ENCODE results near the gene DNHD1. TPM values are rescaled to one million over a fixed set of nuclear protein-coding genes. Genes with fewer than 3 reads are reported as not detected.
A peak's percentile ranks its signal among the peaks of the same experiment; 100 is the strongest.

DNHD1 gene
- total and polyA plus RNA-seq, 2 of the 13 experiments (the other 11 are each of a cell fraction or from before 2014, with no cell fraction given) = 2.7 to 9.3 TPM

DNA sequence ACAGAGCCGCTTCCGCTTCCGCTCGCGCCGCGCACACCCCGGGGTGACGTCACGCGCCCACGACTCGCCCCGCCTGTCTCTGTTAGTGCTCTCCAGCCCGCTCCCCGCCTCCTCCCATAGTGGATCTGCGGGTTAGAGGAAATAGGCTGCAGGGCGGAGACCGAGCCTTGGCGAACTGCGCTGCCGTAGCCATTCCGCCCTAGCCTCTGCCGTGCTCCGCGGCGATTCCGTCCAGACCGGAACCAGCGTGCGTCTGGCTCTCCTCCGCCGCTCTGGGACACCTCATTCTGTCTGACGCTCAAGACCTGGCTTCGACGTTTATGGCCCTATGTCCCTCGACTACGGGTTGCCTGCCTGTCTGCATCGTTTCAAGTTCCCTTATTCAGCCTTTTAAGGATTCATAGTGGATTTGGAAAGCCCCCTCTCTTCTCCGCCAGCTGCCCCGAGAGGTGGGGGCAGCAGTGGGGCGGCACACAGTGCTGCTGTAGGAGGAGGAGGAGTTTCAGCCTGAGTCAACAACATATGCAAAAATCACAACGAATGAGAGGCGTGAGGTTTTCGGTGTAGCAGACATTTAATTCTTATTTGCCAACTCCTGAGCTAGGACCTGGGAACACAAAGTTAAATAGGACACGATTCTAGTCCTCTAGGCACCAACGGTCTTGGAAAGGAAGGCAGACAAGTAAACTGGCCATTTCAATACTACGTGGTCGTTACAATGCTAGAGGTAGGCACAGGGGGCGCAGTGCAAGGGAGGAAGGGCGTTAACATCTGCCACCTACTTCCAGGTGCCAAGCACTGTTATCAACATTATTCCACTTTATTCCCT, 115.3 kb downstream of the DNHD1 start, which contains the start of gene TAF10 (continued):
- TF ChIP-seq FOXA1 (IDR thresholded peaks at IDR 0.05) (no peak), FOXA1 (CRISPR knock-in tag; IDR thresholded peaks at IDR 0.05) (peak; percentile 71), ZNF839 (CRISPR knock-in tag; IDR thresholded peaks at IDR 0.05; ENCODE audit: borderline replicate concordance) (0 out of 2 replicates have a peak, but pooled peaks have one; percentile 45), AHR (CRISPR knock-in tag; IDR thresholded peaks at IDR 0.05) (0 out of 2 replicates have a peak, but pooled peaks have one; percentile 29), MAZ (IDR thresholded peaks at IDR 0.05; ENCODE audit: borderline replicate concordance, low read depth, low read length) (peak; percentile 82), MAZ (CRISPR knock-in tag; IDR thresholded peaks at IDR 0.05; ENCODE audit: low read depth) (peak; percentile 90), TBP (CRISPR knock-in tag; IDR thresholded peaks at IDR 0.05) (no peak), PATZ1 (CRISPR knock-in tag; IDR thresholded peaks at IDR 0.05) (peak; percentile 71), TAF1 (CRISPR knock-in tag; IDR thresholded peaks at IDR 0.05) (peak; percentile 93), SMARCC2 (IDR thresholded peaks at IDR 0.05) (no peak), ZMYM4 (CRISPR knock-in tag; IDR thresholded peaks at IDR 0.05) (peak; percentile 62), CENPT (CRISPR knock-in tag; IDR thresholded peaks at IDR 0.05; ENCODE audit: low read depth) (peak; percentile 48; the same call in 1 of the 2 replicates)
- TF ChIP-seq, protein P1, sequence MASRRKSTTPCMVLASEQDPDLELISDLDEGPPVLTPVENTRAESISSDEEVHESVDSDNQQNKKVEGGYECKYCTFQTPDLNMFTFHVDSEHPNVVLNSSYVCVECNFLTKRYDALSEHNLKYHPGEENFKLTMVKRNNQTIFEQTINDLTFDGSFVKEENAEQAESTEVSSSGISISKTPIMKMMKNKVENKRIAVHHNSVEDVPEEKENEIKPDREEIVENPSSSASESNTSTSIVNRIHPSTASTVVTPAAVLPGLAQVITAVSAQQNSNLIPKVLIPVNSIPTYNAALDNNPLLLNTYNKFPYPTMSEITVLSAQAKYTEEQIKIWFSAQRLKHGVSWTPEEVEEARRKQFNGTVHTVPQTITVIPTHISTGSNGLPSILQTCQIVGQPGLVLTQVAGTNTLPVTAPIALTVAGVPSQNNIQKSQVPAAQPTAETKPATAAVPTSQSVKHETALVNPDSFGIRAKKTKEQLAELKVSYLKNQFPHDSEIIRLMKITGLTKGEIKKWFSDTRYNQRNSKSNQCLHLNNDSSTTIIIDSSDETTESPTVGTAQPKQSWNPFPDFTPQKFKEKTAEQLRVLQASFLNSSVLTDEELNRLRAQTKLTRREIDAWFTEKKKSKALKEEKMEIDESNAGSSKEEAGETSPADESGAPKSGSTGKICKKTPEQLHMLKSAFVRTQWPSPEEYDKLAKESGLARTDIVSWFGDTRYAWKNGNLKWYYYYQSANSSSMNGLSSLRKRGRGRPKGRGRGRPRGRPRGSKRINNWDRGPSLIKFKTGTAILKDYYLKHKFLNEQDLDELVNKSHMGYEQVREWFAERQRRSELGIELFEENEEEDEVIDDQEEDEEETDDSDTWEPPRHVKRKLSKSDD (CRISPR knock-in tag; IDR thresholded peaks at IDR 0.05; ENCODE audit: low read depth) = peak; percentile 45; the same call in 1 of the 2 replicates
- TF ChIP-seq, protein P2, sequence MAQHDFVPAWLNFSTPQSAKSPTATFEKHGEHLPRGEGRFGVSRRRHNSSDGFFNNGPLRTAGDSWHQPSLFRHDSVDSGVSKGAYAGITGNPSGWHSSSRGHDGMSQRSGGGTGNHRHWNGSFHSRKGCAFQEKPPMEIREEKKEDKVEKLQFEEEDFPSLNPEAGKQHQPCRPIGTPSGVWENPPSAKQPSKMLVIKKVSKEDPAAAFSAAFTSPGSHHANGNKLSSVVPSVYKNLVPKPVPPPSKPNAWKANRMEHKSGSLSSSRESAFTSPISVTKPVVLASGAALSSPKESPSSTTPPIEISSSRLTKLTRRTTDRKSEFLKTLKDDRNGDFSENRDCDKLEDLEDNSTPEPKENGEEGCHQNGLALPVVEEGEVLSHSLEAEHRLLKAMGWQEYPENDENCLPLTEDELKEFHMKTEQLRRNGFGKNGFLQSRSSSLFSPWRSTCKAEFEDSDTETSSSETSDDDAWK (CRISPR knock-in tag; IDR thresholded peaks at IDR 0.05) = no peak
- TF ChIP-seq, protein P3, sequence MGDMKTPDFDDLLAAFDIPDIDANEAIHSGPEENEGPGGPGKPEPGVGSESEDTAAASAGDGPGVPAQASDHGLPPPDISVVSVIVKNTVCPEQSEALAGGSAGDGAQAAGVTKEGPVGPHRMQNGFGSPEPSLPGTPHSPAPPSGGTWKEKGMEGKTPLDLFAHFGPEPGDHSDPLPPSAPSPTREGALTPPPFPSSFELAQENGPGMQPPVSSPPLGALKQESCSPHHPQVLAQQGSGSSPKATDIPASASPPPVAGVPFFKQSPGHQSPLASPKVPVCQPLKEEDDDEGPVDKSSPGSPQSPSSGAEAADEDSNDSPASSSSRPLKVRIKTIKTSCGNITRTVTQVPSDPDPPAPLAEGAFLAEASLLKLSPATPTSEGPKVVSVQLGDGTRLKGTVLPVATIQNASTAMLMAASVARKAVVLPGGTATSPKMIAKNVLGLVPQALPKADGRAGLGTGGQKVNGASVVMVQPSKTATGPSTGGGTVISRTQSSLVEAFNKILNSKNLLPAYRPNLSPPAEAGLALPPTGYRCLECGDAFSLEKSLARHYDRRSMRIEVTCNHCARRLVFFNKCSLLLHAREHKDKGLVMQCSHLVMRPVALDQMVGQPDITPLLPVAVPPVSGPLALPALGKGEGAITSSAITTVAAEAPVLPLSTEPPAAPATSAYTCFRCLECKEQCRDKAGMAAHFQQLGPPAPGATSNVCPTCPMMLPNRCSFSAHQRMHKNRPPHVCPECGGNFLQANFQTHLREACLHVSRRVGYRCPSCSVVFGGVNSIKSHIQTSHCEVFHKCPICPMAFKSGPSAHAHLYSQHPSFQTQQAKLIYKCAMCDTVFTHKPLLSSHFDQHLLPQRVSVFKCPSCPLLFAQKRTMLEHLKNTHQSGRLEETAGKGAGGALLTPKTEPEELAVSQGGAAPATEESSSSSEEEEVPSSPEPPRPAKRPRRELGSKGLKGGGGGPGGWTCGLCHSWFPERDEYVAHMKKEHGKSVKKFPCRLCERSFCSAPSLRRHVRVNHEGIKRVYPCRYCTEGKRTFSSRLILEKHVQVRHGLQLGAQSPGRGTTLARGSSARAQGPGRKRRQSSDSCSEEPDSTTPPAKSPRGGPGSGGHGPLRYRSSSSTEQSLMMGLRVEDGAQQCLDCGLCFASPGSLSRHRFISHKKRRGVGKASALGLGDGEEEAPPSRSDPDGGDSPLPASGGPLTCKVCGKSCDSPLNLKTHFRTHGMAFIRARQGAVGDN (CRISPR knock-in tag; IDR thresholded peaks at IDR 0.05) = peak; percentile 95

Data from HepG2 (cell line).